Liver (tissue), 9 donors: ENCODE data around the gene ATP6V1G3. TPM values are rescaled to one million over a fixed set of nuclear protein-coding genes. Genes with fewer than 3 reads are reported as not detected.

Experiments
- DNase-seq: peaks from one replicate; pipeline ENCODE4 v3.0.0-alpha.2; 2017; ENCODE audit warnings: low spot score
- H3K27ac ChIP-seq, 2 donors: one replicate each; pipeline ENCODE4 v1.7.0; 2013; ENCODE audit warnings: inconsistent platforms in 2 of 2, low read length in 2 of 2, control low read depth in 1 of 2, low read depth in 1 of 2, mild to moderate bottlenecking in 1 of 2
- H3K27me3 ChIP-seq, 4 donors: one replicate each; pipeline versions ENCODE4 v1.6.1 to v1.7.0; 2013; ENCODE audit warnings: low read length in 3 of 4, inconsistent platforms in 1 of 4, mild to moderate bottlenecking in 1 of 4, moderate library complexity in 1 of 4; ENCODE audit not compliant: control insufficient read depth in 4 of 4, insufficient read depth in 4 of 4
- H3K36me3 ChIP-seq, 4 donors: one replicate each; pipeline versions ENCODE4 v1.6.1 to v1.7.0; 2013; ENCODE audit warnings: low read length in 3 of 4, mild to moderate bottlenecking in 3 of 4, low read depth in 1 of 4, moderate library complexity in 1 of 4; ENCODE audit not compliant: control insufficient read depth in 4 of 4, insufficient read depth in 3 of 4
- H3K4me1 ChIP-seq, 4 donors: one replicate each; pipeline versions ENCODE4 v1.6.1 to v1.7.0; 2013; ENCODE audit warnings: low read length in 3 of 4, mild to moderate bottlenecking in 3 of 4, moderate library complexity in 1 of 4; ENCODE audit not compliant: control insufficient read depth in 4 of 4, insufficient read depth in 4 of 4
- H3K4me3 ChIP-seq, 3 donors: one replicate each; pipeline versions ENCODE4 v1.6.1 to v1.7.0; 2013; ENCODE audit warnings: low read length in 3 of 3, control low read depth in 1 of 3, low read depth in 1 of 3, mild to moderate bottlenecking in 1 of 3
- H3K9ac ChIP-seq, 2 donors: one replicate each; pipeline ENCODE4 v1.7.0; 2013; ENCODE audit warnings: low read length in 2 of 2, mild to moderate bottlenecking in 2 of 2, moderate library complexity in 2 of 2, control low read depth in 1 of 2, low read depth in 1 of 2
- H3K9me3 ChIP-seq, 4 donors: one replicate each; pipeline versions ENCODE4 v1.6.1 to v1.7.0; 2013; ENCODE audit warnings: low read length in 3 of 4; ENCODE audit not compliant: control insufficient read depth in 4 of 4
- ATF3 ChIP-seq: IDR thresholded peaks from 2 replicates; pipeline ENCODE4 v1.6.1; 2016; ENCODE audit warnings: antibody characterized with exemption
- EGR1 ChIP-seq, 2 donors: IDR thresholded peaks; 2 replicates each; pipeline ENCODE4 v1.6.1; 2016 to 2018; ENCODE audit warnings: antibody characterized with exemption in 2 of 2, low read depth in 2 of 2
- FOXA1 ChIP-seq: IDR thresholded peaks from 2 replicates; pipeline ENCODE4 v1.6.1; 2016; ENCODE audit warnings: antibody characterized with exemption
- FOXA2 ChIP-seq: IDR thresholded peaks from 2 replicates; pipeline ENCODE4 v1.6.1; 2016; ENCODE audit warnings: antibody characterized with exemption
- GABPA ChIP-seq, 2 donors: IDR thresholded peaks in 1 of 2; conservative IDR thresholded peaks in 1 of 2; 2 replicates each; pipeline ENCODE4 v1.6.1; 2016; ENCODE audit warnings: antibody characterized with exemption in 2 of 2, mild to moderate bottlenecking in 1 of 2, moderate library complexity in 1 of 2
- HNF4A ChIP-seq, 2 donors: conservative IDR thresholded peaks; 2 replicates each; pipeline ENCODE4 v1.6.1; 2016; ENCODE audit warnings: antibody characterized with exemption in 2 of 2, mild to moderate bottlenecking in 2 of 2
- HNF4G ChIP-seq: IDR thresholded peaks from 2 replicates; pipeline ENCODE4 v1.6.1; 2016; ENCODE audit warnings: antibody characterized with exemption
- JUND ChIP-seq, 2 donors: IDR thresholded peaks; 2 replicates each; pipeline ENCODE4 v1.6.1; 2016; ENCODE audit warnings: antibody characterized with exemption in 2 of 2
- MAX ChIP-seq: IDR thresholded peaks from 2 replicates; pipeline ENCODE4 v1.6.1; 2016; ENCODE audit warnings: antibody characterized with exemption
- NR2F2 ChIP-seq: IDR thresholded peaks from 2 replicates; pipeline ENCODE4 v1.6.1; 2016; ENCODE audit warnings: antibody characterized with exemption
- RAD21 ChIP-seq, 2 donors: IDR thresholded peaks; 2 replicates each; pipeline ENCODE4 v1.6.1; 2016; ENCODE audit warnings: antibody characterized with exemption in 2 of 2, mild to moderate bottlenecking in 2 of 2
- REST ChIP-seq: IDR thresholded peaks from 2 replicates; pipeline ENCODE4 v1.6.1; 2016; ENCODE audit warnings: antibody characterized with exemption, mild to moderate bottlenecking
- RXRA ChIP-seq, 2 donors: IDR thresholded peaks; 2 replicates each; pipeline ENCODE4 v1.6.1; 2017 to 2018; ENCODE audit warnings: antibody characterized with exemption in 2 of 2, mild to moderate bottlenecking in 1 of 2
- SP1 ChIP-seq: IDR thresholded peaks from 2 replicates; pipeline ENCODE4 v1.6.1; 2018; ENCODE audit warnings: antibody characterized with exemption, mild to moderate bottlenecking
- TAF1 ChIP-seq: conservative IDR thresholded peaks from 2 replicates; pipeline ENCODE4 v1.6.1; 2016; ENCODE audit warnings: antibody characterized with exemption, mild to moderate bottlenecking
- YY1 ChIP-seq: IDR thresholded peaks from 2 replicates; pipeline ENCODE4 v1.6.1; 2016; ENCODE audit warnings: antibody characterized with exemption, mild to moderate bottlenecking
- ZBTB33 ChIP-seq: IDR thresholded peaks from 2 replicates; pipeline ENCODE4 v1.6.1; 2016; ENCODE audit warnings: antibody characterized with exemption
- WGBS: extraction: QIAGEN DNeasy Blood & Tissue Kit; methylation state at CpG from one replicate; pipeline ENCODE4 v1.1.7; 2013; 5-methylcytosine and 5-hydroxymethylcytosine counted together
- polyA plus RNA-seq, 2 donors: library from polyadenylated mRNA; stranded (reverse) in 1 of 2; unstranded in 1 of 2; fragments of 200-250 nt in 1 of 2; fragments of >200 nt in 1 of 2; fragmentation: Nextera tagmentation in 1 of 2; extraction: Ambion mirVana in 1 of 2; gene quantifications; one replicate each; pipeline versions ENCODE4 v1.2.1 to v1.2.3, GENCODE V29; 2013 to 2015
- total RNA-seq, 2 donors: library from RNA; depleted of rRNA; stranded (reverse); fragments of >200 nt; gene quantifications; one replicate each; pipeline ENCODE4 v1.2.3, GENCODE V29; 2014
- donor health status: healthy.
- donor health status: healthy.
- donor health status: healthy.
- donor health status: healthy.
- donor health status: healthy.

ATP6V1G3 gene
- total and polyA plus RNA-seq, 4 donors, result not detected

- TF ChIP-seq REST (no peak), EGR1 (IDR thresholded peaks at IDR 0.05; ENCODE audit: low read depth in 2 of 2) (no peak), RXRA (IDR thresholded peaks at IDR 0.05) (no peak), TAF1 (no peak), ZBTB33 (no peak), NR2F2 (no peak), FOXA2 (no peak), RAD21 (IDR thresholded peaks at IDR 0.05) (no peak), ATF3 (no peak), JUND (IDR thresholded peaks at IDR 0.05) (no peak), YY1 (no peak), MAX (no peak), SP1 (no peak), HNF4A (conservative IDR thresholded peaks at IDR 0.05) (no peak), GABPA (IDR thresholded peaks at IDR 0.05 in 1 of 2, conservative IDR thresholded peaks at IDR 0.05 in 1 of 2) (no peak), FOXA1 (no peak), HNF4G (no peak)
- Histone ChIP-seq H3K9me3 (no peaks in the 10 kb centered on the region), H3K4me3 (no peak overlapping the region), H3K36me3 (no peaks in the 10 kb centered on the region), H3K27ac (no peak overlapping the region), H3K4me1 (no peaks in the 10 kb centered on the region), H3K27me3 (no peaks in the 10 kb centered on the region), H3K9ac (no peak overlapping the region)
- DNase-seq, result no peak
These were observed 56.8 kb downstream of the ATP6V1G3 start for GRCh38 chr1:198483645-198484044.

- no peak for DNase-seq
- Histone ChIP-seq H3K36me3 (no peaks in the 10 kb centered on the region), H3K27ac (no peak overlapping the region), H3K27me3 (no peaks in the 10 kb centered on the region), H3K9me3 (no peaks in the 10 kb centered on the region), H3K9ac (no peak overlapping the region), H3K4me1 (no peaks in the 10 kb centered on the region), H3K4me3 (no peak overlapping the region)
- WGBS, result 75% methylated on average over 1 of the region's 1 CpG
- TF ChIP-seq GABPA (IDR thresholded peaks at IDR 0.05 in 1 of 2, conservative IDR thresholded peaks at IDR 0.05 in 1 of 2) (no peak), HNF4A (conservative IDR thresholded peaks at IDR 0.05) (no peak), FOXA2 (no peak), RAD21 (IDR thresholded peaks at IDR 0.05) (no peak), MAX (no peak), RXRA (IDR thresholded peaks at IDR 0.05) (no peak), NR2F2 (no peak), YY1 (no peak), TAF1 (no peak), JUND (IDR thresholded peaks at IDR 0.05) (no peak), FOXA1 (no peak), ATF3 (no peak), SP1 (no peak), ZBTB33 (no peak), HNF4G (no peak), REST (no peak), EGR1 (IDR thresholded peaks at IDR 0.05; ENCODE audit: low read depth in 2 of 2) (no peak)
These were observed 57.5 kb downstream of the ATP6V1G3 start for GRCh38 chr1:198483006-198483405.
